ENCODE results near the gene NXF2B. TPM values are rescaled to one million over a fixed set of nuclear protein-coding genes. Genes with fewer than 3 reads are reported as not detected.

NXF2B gene
- total and polyA plus RNA-seq, 2 donors = 0.09 TPM; not detected in 1

DNA sequence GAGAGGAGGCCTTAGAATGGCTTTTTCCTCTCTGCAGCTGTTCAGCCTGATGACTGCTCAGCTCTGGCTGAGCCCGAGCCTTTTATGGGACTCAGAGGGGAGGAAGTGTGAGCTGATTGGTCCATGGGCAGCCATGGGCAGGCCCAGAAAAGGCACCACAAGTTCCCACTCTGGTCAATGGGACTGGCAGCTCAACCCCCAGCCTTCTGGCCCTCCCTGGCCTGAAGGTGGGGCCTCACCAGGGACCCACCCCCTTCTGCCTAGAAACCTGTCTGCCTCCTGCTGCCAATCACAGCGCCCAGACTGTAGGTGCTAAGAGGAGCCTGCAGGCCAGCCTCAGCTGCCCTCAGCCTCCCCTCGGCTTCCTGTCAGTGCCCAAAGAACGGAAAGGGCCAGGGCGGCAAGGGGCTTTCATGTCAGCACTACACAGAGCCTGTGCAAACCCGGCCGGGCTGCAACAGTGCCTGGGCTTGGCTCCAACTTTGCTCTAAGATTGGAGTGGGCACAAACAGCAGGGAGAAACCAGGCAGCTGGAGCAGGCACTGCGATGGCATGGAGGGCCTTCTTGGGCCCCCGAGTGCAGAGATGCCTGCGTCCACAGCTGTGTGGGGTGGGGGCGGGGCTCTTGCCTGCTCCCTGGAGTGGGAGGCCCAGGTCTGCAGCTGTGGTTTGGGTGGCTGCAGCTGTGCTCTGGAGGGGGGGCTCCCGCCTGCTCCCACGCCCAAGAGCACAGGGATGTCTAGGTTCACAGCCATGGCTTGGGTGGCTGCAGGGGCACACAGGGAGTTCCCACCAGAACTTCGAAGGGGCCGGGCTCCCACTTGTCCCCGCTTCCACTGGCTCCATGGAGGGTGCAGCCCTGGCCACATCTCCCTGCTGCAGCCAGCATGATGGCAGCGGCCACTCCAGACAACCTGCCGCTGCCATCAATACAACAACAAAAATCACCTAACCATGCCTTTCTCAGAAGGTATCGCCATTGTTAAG lies 100.2 kb downstream of the NXF2B start:
- 87% methylated on average over 19 of the region's 19 CpGs for WGBS
- H3K9me3 ChIP-seq (ENCODE audit: control insufficient read depth in 2 of 2, insufficient read depth in 1 of 2, low read length in 1 of 2) = no peaks in the 10 kb centered on the region
- H3K27ac ChIP-seq (ENCODE audit: low read depth in 1 of 2, low read length in 1 of 2) = no peak overlapping the region
- no peaks in the 10 kb centered on the region for H3K36me3 ChIP-seq (ENCODE audit: control insufficient read depth in 2 of 2, insufficient read depth in 2 of 2, low read length in 1 of 2)
- no peaks in the 10 kb centered on the region for H3K4me1 ChIP-seq (ENCODE audit: control insufficient read depth in 2 of 2, insufficient read depth in 2 of 2, low read length in 2 of 2)
- H3K27me3 ChIP-seq (ENCODE audit: control insufficient read depth in 2 of 2, insufficient read depth in 1 of 2, low read length in 1 of 2) = no peaks in the 10 kb centered on the region
- H3K4me3 ChIP-seq (ENCODE audit: low read length in 2 of 2) = no peak overlapping the region
- no peak for DNase-seq (ENCODE audit: low read depth in 6 of 9, low spot score in 9 of 9)

DNA sequence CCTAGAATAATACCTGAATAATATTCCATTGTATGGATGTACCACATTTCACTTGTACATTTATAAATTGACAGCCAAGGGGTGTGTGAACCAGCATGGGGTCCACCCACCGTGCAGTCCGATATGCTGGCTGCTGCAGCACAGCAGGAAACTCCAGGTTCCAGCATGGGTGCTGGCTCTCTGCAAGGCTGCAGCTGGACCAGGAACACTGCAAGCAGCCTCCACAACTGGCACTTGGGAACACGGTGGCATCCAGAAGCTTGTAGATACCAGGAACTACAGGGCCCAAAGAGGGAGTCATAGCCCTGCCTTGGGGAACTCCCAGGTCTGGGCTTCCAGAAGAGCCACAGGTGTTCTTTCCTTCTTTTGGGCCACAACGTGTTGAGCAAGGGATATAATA lies 101.6 kb downstream of the NXF2B start:
- H3K36me3 ChIP-seq (ENCODE audit: control insufficient read depth in 2 of 2, insufficient read depth in 2 of 2, low read length in 1 of 2) = no peaks in the 10 kb centered on the region
- H3K9me3 ChIP-seq (ENCODE audit: control insufficient read depth in 2 of 2, insufficient read depth in 1 of 2, low read length in 1 of 2) = no peaks in the 10 kb centered on the region
- H3K4me1 ChIP-seq (ENCODE audit: control insufficient read depth in 2 of 2, insufficient read depth in 2 of 2, low read length in 2 of 2) = no peaks in the 10 kb centered on the region
- no peak overlapping the region for H3K27ac ChIP-seq (ENCODE audit: low read depth in 1 of 2, low read length in 1 of 2)
- DNase-seq (ENCODE audit: low read depth in 6 of 9, low spot score in 9 of 9) = no peak
- H3K27me3 ChIP-seq (ENCODE audit: control insufficient read depth in 2 of 2, insufficient read depth in 1 of 2, low read length in 1 of 2) = no peaks in the 10 kb centered on the region
- no peak overlapping the region for H3K4me3 ChIP-seq (ENCODE audit: low read length in 2 of 2)
- 88% methylated on average over 4 of the region's 4 CpGs for WGBS

Other genes with a start within 250 kb of the NXF2B start
- gene TCP11X1, start 224.7 kb downstream of the NXF2B start, total RNA-seq = not detected
- not detected for gene TCP11X1, start 224.7 kb downstream of the NXF2B start, polyA plus RNA-seq
- gene NXF2, start 192.8 kb downstream of the NXF2B start, total RNA-seq = not detected
- not detected for gene NXF2, start 192.8 kb downstream of the NXF2B start, polyA plus RNA-seq
- gene TCP11X2, start 31.8 kb upstream of the NXF2B start, total RNA-seq = not detected
- not detected for gene TCP11X2, start 31.8 kb upstream of the NXF2B start, polyA plus RNA-seq
- gene TMSB15A, start 76.7 kb upstream of the NXF2B start, total RNA-seq = 6.1 TPM
- 1.3 TPM for gene TMSB15A, start 76.7 kb upstream of the NXF2B start, polyA plus RNA-seq
- gene ARMCX5, start 159.5 kb upstream of the NXF2B start, total RNA-seq = 17.4 TPM
- 12.2 TPM for gene ARMCX5, start 159.5 kb upstream of the NXF2B start, polyA plus RNA-seq
- 4.3 TPM for gene GPRASP1, start 211.5 kb upstream of the NXF2B start, total RNA-seq
- 21.7 TPM for gene GPRASP1, start 211.5 kb upstream of the NXF2B start, polyA plus RNA-seq

All from thymus (tissue), 11 donors.